GM06990 (cell line): ENCODE measurements around the gene COX7B.

ENCODE experiments used
- DNase-seq: peaks from one replicate; pipeline ENCODE4 v3.0.0-alpha.2; 2011; ENCODE audit not compliant: insufficient read length; ENCODE audit errors: extremely low read depth
- H3K27me3 ChIP-seq: replicated peaks from 2 replicates; pipeline ENCODE4 v1.6.0; 2011; ENCODE audit warnings: low read length; ENCODE audit not compliant: control insufficient read depth, insufficient read depth
- H3K36me3 ChIP-seq: 2 replicates; pipeline ENCODE4 v1.5.1; 2011; ENCODE audit warnings: low read length; ENCODE audit not compliant: control insufficient read depth, insufficient read depth
- H3K4me3 ChIP-seq: replicated peaks from 2 replicates; pipeline ENCODE4 v1.5.1; 2011; ENCODE audit warnings: low read depth, mild to moderate bottlenecking, control low read depth, low read length
- CTCF ChIP-seq: IDR thresholded peaks from 2 replicates; pipeline ENCODE4 v1.5.1; 2011; ENCODE audit warnings: low read length, control low read depth, mild to moderate bottlenecking, inconsistent platforms; ENCODE audit not compliant: insufficient read depth, poor library complexity, severe bottlenecking

COX7B gene

GRCh38 chrX:77952173-77952572 is 52.9 kb downstream of the COX7B start:
- DNase-seq: no peak
- Histone ChIP-seq H3K36me3 (no peaks in the 10 kb centered on the region), H3K27me3 (no peaks in the 10 kb centered on the region), H3K4me3 (no peak overlapping the region)
- no peak for TF ChIP-seq CTCF

- no peaks in the 10 kb centered on the region for H3K36me3 ChIP-seq
- DNase-seq: no peak
- no peak for TF ChIP-seq CTCF
- H3K4me3 ChIP-seq: no peak overlapping the region
- no peaks in the 10 kb centered on the region for H3K27me3 ChIP-seq
These were observed 54.0 kb downstream of the COX7B start for GRCh38 chrX:77953302-77953701.

GRCh38 chrX:77953708-77954107 is 54.4 kb downstream of the COX7B start:
- Histone ChIP-seq H3K27me3 (no peaks in the 10 kb centered on the region), H3K36me3 (no peaks in the 10 kb centered on the region), H3K4me3 (no peak overlapping the region)
- TF ChIP-seq CTCF: no peak
- no peak for DNase-seq
